Activated B cell treated with CpG ODN at 0.5 μM for 24 hours (primary cell): ENCODE data around the gene DENND2D. TPM values are rescaled to one million over a fixed set of nuclear protein-coding genes. Genes with fewer than 3 reads are reported as not detected.

ENCODE experiments used
- ATAC-seq: fragments of 200-7000 bp; cut with Tn5 transposase; one replicate; pipeline ENCODE4 v1.10.0; 2021; ENCODE audit warnings: low read depth, mild to moderate bottlenecking, moderate library complexity
- CTCF ChIA-PET: fragments of 350-600 bp; sonication (Branson Sonifier 250); formaldehyde crosslinking; loops from one replicate; lab custom pipeline; 2021; ENCODE audit warnings: antibody characterized with exemption; lab: Charles Lee
- POLR2A ChIA-PET: fragments of 350-600 bp; sonication (Branson Sonifier 250); formaldehyde crosslinking; loops from one replicate; lab custom pipeline; 2021; ENCODE audit warnings: antibody characterized with exemption; lab: Charles Lee
- DNase-seq: peaks from one replicate; pipeline ENCODE4 v3.0.0; 2022
- H3K27ac Mint-ChIP-seq: one replicate; pipeline ENCODE4 v1.8.0; 2020; ENCODE audit warnings: mixed read lengths
- H3K27me3 Mint-ChIP-seq: one replicate; pipeline ENCODE4 v1.8.0; 2021; ENCODE audit warnings: mixed read lengths
- H3K36me3 Mint-ChIP-seq: one replicate; pipeline ENCODE4 v1.8.0; 2021; ENCODE audit warnings: low read depth, mixed read lengths
- H3K4me1 Mint-ChIP-seq: one replicate; pipeline ENCODE4 v1.8.0; 2021; ENCODE audit warnings: mixed read lengths
- H3K4me3 Mint-ChIP-seq: one replicate; pipeline ENCODE4 v1.8.0; 2020; ENCODE audit warnings: mild to moderate bottlenecking, mixed read lengths
- H3K9me3 Mint-ChIP-seq: one replicate; pipeline ENCODE4 v1.8.0; 2020; ENCODE audit warnings: mixed read lengths
- intact Hi-C: fragments of 100-400 bp; cut with micrococcal nuclease; formaldehyde crosslinking; loops from one replicate; pipeline ENCODE4 v1.15.1; 2024
- total RNA-seq: library from RNA; stranded (reverse); gene quantifications from 2 replicates; pipeline ENCODE4 v1.2.3, GENCODE V29; 2022
- TF ChIP-seq, protein P1 (sequence below): fragments of 200-600 bp; IDR thresholded peaks from one replicate; pipeline ENCODE4 v1.8.0; 2022; ENCODE audit warnings: antibody characterized with exemption, mild to moderate bottlenecking

DENND2D gene
- total RNA-seq, 1 donor from 2014 or later: 58.6 TPM

DNA sequence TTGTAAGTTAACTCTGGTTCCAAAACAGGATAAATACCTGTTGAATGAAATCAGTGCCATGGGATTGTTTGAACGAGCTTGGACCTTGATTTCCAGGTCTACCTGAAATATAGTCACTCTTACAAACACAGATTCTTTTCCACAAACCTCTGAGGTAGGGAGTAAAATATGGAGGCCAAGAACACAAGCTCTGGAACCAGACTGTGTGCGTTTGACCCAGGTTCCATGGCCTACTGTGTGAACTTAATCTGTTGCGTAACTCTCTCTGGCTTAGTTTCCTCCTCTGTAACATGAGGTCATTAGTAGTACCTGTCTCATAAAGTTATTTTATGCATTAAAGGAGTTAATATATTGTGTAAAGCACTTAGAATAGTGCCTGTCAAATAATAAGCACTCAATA lies 25.1 kb downstream of the DENND2D start:
- Mint-ChIP-seq H3K4me1 (peaks cover 63% of the 10 kb centered on the region), H3K36me3 (peaks cover 86% of the 10 kb centered on the region), H3K9me3 (no peaks in the 10 kb centered on the region), H3K27ac (no peak overlapping the region), H3K4me3 (no peak overlapping the region), H3K27me3 (no peaks in the 10 kb centered on the region)
- TF ChIP-seq, protein P1, sequence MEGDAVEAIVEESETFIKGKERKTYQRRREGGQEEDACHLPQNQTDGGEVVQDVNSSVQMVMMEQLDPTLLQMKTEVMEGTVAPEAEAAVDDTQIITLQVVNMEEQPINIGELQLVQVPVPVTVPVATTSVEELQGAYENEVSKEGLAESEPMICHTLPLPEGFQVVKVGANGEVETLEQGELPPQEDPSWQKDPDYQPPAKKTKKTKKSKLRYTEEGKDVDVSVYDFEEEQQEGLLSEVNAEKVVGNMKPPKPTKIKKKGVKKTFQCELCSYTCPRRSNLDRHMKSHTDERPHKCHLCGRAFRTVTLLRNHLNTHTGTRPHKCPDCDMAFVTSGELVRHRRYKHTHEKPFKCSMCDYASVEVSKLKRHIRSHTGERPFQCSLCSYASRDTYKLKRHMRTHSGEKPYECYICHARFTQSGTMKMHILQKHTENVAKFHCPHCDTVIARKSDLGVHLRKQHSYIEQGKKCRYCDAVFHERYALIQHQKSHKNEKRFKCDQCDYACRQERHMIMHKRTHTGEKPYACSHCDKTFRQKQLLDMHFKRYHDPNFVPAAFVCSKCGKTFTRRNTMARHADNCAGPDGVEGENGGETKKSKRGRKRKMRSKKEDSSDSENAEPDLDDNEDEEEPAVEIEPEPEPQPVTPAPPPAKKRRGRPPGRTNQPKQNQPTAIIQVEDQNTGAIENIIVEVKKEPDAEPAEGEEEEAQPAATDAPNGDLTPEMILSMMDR: no peak
- ChIA-PET CTCF (no interaction called here), POLR2A (interaction anchor here (0.6 kb wide), 1 partner anchor 273 kb away, joined by 3 read pairs; no protein-coding TSS in a partner anchor)
- intact Hi-C loops: loop anchor here (5.0 kb wide), 2 partner anchors 33 to 143 kb away; partner anchors contain the start of genes CEPT1 and DRAM2
- DNase-seq (no peak), ATAC-seq (no peak)

- ChIA-PET POLR2A (no interaction called here), CTCF (interaction anchor here (1.6 kb wide), 1 partner anchor 144 kb away, joined by 4 read pairs; no protein-coding TSS in a partner anchor)
- Mint-ChIP-seq H3K27me3 (no peaks in the 10 kb centered on the region), H3K4me3 (no peak overlapping the region), H3K36me3 (peaks cover 83% of the 10 kb centered on the region), H3K4me1 (peaks cover 58% of the 10 kb centered on the region), H3K27ac (peak overlapping the region; percentile 66), H3K9me3 (no peaks in the 10 kb centered on the region)
- TF ChIP-seq, protein P1: no peak
- no peak for ATAC-seq
- DNase-seq: no peak
- intact Hi-C loops: no loop called here
Observed at GRCh38 chr1:111174070-111174469, 26.4 kb downstream of the DENND2D start.

DNA sequence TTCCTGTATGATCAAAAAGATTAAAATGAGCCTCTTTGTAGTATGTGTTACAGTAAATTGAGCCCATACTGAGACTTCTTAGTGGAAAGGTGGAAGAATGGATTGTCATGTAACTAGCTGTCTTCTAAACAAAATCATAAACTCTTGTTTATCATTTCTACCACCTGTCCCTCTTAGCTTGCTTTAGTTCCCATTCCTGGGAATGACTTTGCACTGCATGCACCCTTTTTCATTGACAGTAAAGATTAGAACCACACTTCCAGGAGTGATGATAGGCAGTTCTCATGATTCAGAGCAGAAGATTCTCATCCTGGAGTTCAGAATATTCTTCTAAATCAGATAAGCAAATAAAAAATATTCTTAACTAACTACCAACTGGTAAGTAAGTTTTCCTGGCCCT lies 28.0 kb downstream of the DENND2D start:
- ChIA-PET CTCF (no interaction called here), POLR2A (no interaction called here)
- Mint-ChIP-seq H3K4me3 (no peak overlapping the region), H3K9me3 (no peaks in the 10 kb centered on the region), H3K27ac (peak overlapping the region; percentile 57), H3K4me1 (peaks cover 59% of the 10 kb centered on the region), H3K36me3 (peaks cover 84% of the 10 kb centered on the region), H3K27me3 (no peaks in the 10 kb centered on the region)
- intact Hi-C loops: no loop called here
- DNase-seq (no peak), ATAC-seq (no peak)
- TF ChIP-seq, protein P1: no peak

DNA sequence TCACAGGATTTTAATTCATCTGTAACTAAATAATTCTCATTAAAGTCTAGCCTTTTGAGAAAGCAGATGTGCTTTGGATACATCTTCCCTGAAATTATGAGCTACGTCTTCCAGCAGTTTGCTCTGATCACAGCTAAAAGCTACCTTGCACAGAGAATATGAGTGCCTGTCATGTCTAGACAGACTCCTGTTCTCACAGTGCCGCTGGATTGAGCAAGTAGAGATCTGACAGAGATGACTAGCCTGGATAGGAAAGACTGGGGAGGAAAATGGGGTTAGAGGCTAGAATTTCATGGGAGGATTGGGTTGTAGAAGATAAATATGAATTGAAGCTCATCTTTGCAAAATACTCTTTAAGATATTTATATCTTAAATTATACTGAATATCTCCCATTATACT lies 36.3 kb downstream of the DENND2D start:
- ChIA-PET POLR2A (interaction anchor here (1.2 kb wide), 1 partner anchor 13 kb away, joined by 3 read pairs; no protein-coding TSS in a partner anchor), CTCF (no interaction called here)

GRCh38 chr1:111163363-111163762 lies 37.1 kb downstream of the DENND2D start:
- TF ChIP-seq, protein P1: no peak
- POLR2A ChIA-PET: interaction anchor here (1.2 kb wide), 1 partner anchor 14 kb away, joined by 3 read pairs; no protein-coding TSS in a partner anchor

More for the DNA sequence above, 36.3 kb downstream of the DENND2D start:
- Mint-ChIP-seq H3K4me1 (peaks cover 27% of the 10 kb centered on the region), H3K27me3 (no peaks in the 10 kb centered on the region), H3K9me3 (no peaks in the 10 kb centered on the region), H3K36me3 (peaks cover 75% of the 10 kb centered on the region), H3K27ac (peak overlapping the region; percentile 51), H3K4me3 (no peak overlapping the region)
- intact Hi-C loops: no loop called here
- DNase-seq (no peak), ATAC-seq (no peak)
- TF ChIP-seq, protein P1: no peak

More at GRCh38 chr1:111163363-111163762, 37.1 kb downstream of the DENND2D start:
- CTCF ChIA-PET: no interaction called here
- ATAC-seq (no peak), DNase-seq (no peak)
- H3K36me3 Mint-ChIP-seq: peaks cover 72% of the 10 kb centered on the region
- peaks cover 29% of the 10 kb centered on the region for H3K4me1 Mint-ChIP-seq
- no peak overlapping the region for H3K27ac Mint-ChIP-seq
- intact Hi-C loops: loop anchor here (2.0 kb wide), 1 partner anchor 13 kb away; no protein-coding TSS in a partner anchor
- H3K9me3 Mint-ChIP-seq: no peaks in the 10 kb centered on the region
- H3K4me3 Mint-ChIP-seq: no peak overlapping the region
- no peaks in the 10 kb centered on the region for H3K27me3 Mint-ChIP-seq
